Endodermal cell (in vitro differentiated cells): ENCODE measurements around the gene SLC5A11. TPM values are rescaled to one million over a fixed set of nuclear protein-coding genes. Genes with fewer than 3 reads are reported as not detected.
"Not testable (repeated sequence)": the region's sequence is repeated elsewhere in the genome, so short reads cannot be mapped to it uniquely, and the experiment has no call there.

Experiments used
- DNase-seq: peaks from one replicate; pipeline ENCODE4 v3.0.0-alpha.2; 2017
- H3K27ac ChIP-seq: 2 replicates; pipeline ENCODE4 v1.5.1; 2013; ENCODE audit warnings: mild to moderate bottlenecking, low read depth, low read length, moderate library complexity
- H3K27me3 ChIP-seq: 2 replicates; pipeline ENCODE4 v1.6.1; 2013; ENCODE audit warnings: mild to moderate bottlenecking, low read length, moderate library complexity; ENCODE audit not compliant: insufficient read depth, control insufficient read depth, poor library complexity, severe bottlenecking
- H3K36me3 ChIP-seq: 2 replicates; pipeline ENCODE4 v1.7.0; 2013; ENCODE audit warnings: mild to moderate bottlenecking, low read length, moderate library complexity; ENCODE audit not compliant: control insufficient read depth, insufficient read depth
- H3K4me1 ChIP-seq: one replicate; pipeline ENCODE4 v1.7.0; 2013; ENCODE audit warnings: low read length; ENCODE audit not compliant: control insufficient read depth, insufficient read depth
- H3K4me3 ChIP-seq: 2 replicates; pipeline ENCODE4 v1.5.1; 2013; ENCODE audit warnings: mild to moderate bottlenecking, low read length, moderate library complexity
- H3K9ac ChIP-seq: 2 replicates; pipeline ENCODE4 v1.6.1; 2013; ENCODE audit warnings: mild to moderate bottlenecking, low read length, moderate library complexity; ENCODE audit not compliant: poor library complexity, severe bottlenecking; ENCODE audit errors: extremely low read depth
- H3K9me3 ChIP-seq: 2 replicates; pipeline ENCODE4 v1.6.1; 2013; ENCODE audit warnings: mild to moderate bottlenecking, low read length, moderate library complexity; ENCODE audit not compliant: control insufficient read depth
- H3K27ac Mint-ChIP-seq: 2 replicates; pipeline ENCODE4 v1.8.0; 2020; ENCODE audit warnings: mixed read lengths
- H3K27me3 Mint-ChIP-seq: 2 replicates; pipeline ENCODE4 v1.8.0; 2021; ENCODE audit warnings: mild to moderate bottlenecking, mixed read lengths; ENCODE audit not compliant: insufficient read depth
- H3K36me3 Mint-ChIP-seq: 2 replicates; pipeline ENCODE4 v1.8.0; 2020; ENCODE audit warnings: low read depth, mixed read lengths
- H3K4me1 Mint-ChIP-seq: 2 replicates; pipeline ENCODE4 v1.8.0; 2020; ENCODE audit warnings: mixed read lengths
- H3K4me3 Mint-ChIP-seq: 2 replicates; pipeline ENCODE4 v1.8.0; 2020; ENCODE audit warnings: mild to moderate bottlenecking, moderate library complexity, mixed read lengths
- H3K9me3 Mint-ChIP-seq: 2 replicates; pipeline ENCODE4 v1.8.0; 2020; ENCODE audit warnings: mild to moderate bottlenecking, mixed read lengths
- CTCF ChIP-seq: fragments of 200-600 bp; sonication (generic); conservative IDR thresholded peaks from 2 replicates; pipeline ENCODE4 v1.5.0; 2021; ENCODE audit warnings: antibody characterized with exemption, mild to moderate bottlenecking
- WGBS, 2 experiments: methylation state at CpG; one replicate each; pipeline versions ENCODE4 v1.1.5 to v1.1.7; 2013; ENCODE audit warnings: missing lambda C conversion rate in 2 of 2, mixed read lengths in 1 of 2; ENCODE audit not compliant: insufficient coverage in 1 of 2, insufficient read length in 1 of 2; 5-methylcytosine and 5-hydroxymethylcytosine counted together
- total RNA-seq, 2 donors: library from RNA; stranded (reverse); fragmentation: NEBNext Ultra II Directional in 1 of 2; extraction: Animal tissue kit (Norgen Biotek cat#: 25700) in 1 of 2; gene quantifications; 2 replicates in 1 of 2; 3 replicates in 1 of 2; pipeline ENCODE4 v1.2.1, GENCODE V29; 2021

Gene SLC5A11
- total RNA-seq, 2 donors from 2014 or later, result 0.29 TPM; not detected in 1

- Mint-ChIP-seq H3K36me3 (peaks cover 80% of the 10 kb centered on the region), H3K27me3 (no peaks in the 10 kb centered on the region), H3K4me3 (no peak overlapping the region), H3K27ac (no peak overlapping the region), H3K9me3 (no peaks in the 10 kb centered on the region), H3K4me1 (peaks cover 4% of the 10 kb centered on the region)
- H3K27ac ChIP-seq, result no peak overlapping the region
- no peaks in the 10 kb centered on the region for H3K9me3 ChIP-seq
- no peak overlapping the region for H3K9ac ChIP-seq
- no peak overlapping the region for H3K4me3 ChIP-seq
- no peak for TF ChIP-seq CTCF
- H3K36me3 ChIP-seq, result peaks cover 98% of the 10 kb centered on the region
- no peak for DNase-seq
- H3K27me3 ChIP-seq, result no peaks in the 10 kb centered on the region
- no peaks in the 10 kb centered on the region for H3K4me1 ChIP-seq
- WGBS, 2 experiments, result 92 to 95% methylated on average over 4 to 5 of the region's 5 CpGs
These were observed 40.3 kb upstream of the SLC5A11 start for GRCh38 chr16:24805484-24805883.

- 100% methylated on average over 1 of the region's 1 CpG; no CpG with 5 or more reads in 1 of the 2 experiments for WGBS, 2 experiments
- no peak overlapping the region for H3K9ac ChIP-seq
- H3K36me3 ChIP-seq, result peaks cover 91% of the 10 kb centered on the region
- H3K4me3 Mint-ChIP-seq, result no peak overlapping the region
- no peak overlapping the region for H3K27ac ChIP-seq
- H3K9me3 Mint-ChIP-seq, result no peaks in the 10 kb centered on the region
- no peaks in the 10 kb centered on the region for H3K9me3 ChIP-seq
- H3K36me3 Mint-ChIP-seq, result peaks cover 71% of the 10 kb centered on the region
- H3K27me3 ChIP-seq, result no peaks in the 10 kb centered on the region
- H3K27me3 Mint-ChIP-seq, result no peaks in the 10 kb centered on the region
- H3K4me1 Mint-ChIP-seq, result no peaks in the 10 kb centered on the region
- H3K4me3 ChIP-seq, result no peak overlapping the region
- no peak for TF ChIP-seq CTCF
- no peak overlapping the region for H3K27ac Mint-ChIP-seq
- no peak for DNase-seq
- H3K4me1 ChIP-seq, result no peaks in the 10 kb centered on the region
These were observed 38.5 kb upstream of the SLC5A11 start for GRCh38 chr16:24807301-24807700.

- Histone ChIP-seq H3K27me3 (no peaks in the 10 kb centered on the region), H3K9me3 (no peaks in the 10 kb centered on the region), H3K4me1 (no peaks in the 10 kb centered on the region), H3K27ac (no peak overlapping the region), H3K4me3 (no peak overlapping the region), H3K9ac (no peak overlapping the region), H3K36me3 (peaks cover 90% of the 10 kb centered on the region)
- Mint-ChIP-seq H3K4me3 (no peak overlapping the region), H3K27ac (no peak overlapping the region), H3K9me3 (no peaks in the 10 kb centered on the region), H3K36me3 (peaks cover 72% of the 10 kb centered on the region), H3K4me1 (no peaks in the 10 kb centered on the region), H3K27me3 (no peaks in the 10 kb centered on the region)
- DNase-seq, result no peak
- WGBS, 2 experiments, result 93% methylated on average over 10 to 11 of the region's 11 CpGs
- no peak for TF ChIP-seq CTCF
These were observed 34.6 kb upstream of the SLC5A11 start for GRCh38 chr16:24810951-24811843.

- not testable (repeated sequence) for H3K4me3 Mint-ChIP-seq, H3K27me3 ChIP-seq, H3K27ac ChIP-seq, H3K9ac ChIP-seq, DNase-seq, H3K9me3 Mint-ChIP-seq, H3K4me1 ChIP-seq, H3K4me3 ChIP-seq, H3K27ac Mint-ChIP-seq, H3K4me1 Mint-ChIP-seq, H3K9me3 ChIP-seq, H3K27me3 Mint-ChIP-seq
- H3K36me3 ChIP-seq, result peaks cover 90% of the 10 kb centered on the region
- peaks cover 64% of the 10 kb centered on the region for H3K36me3 Mint-ChIP-seq
- 85 to 87% methylated on average over 2 to 6 of the region's 6 CpGs for WGBS, 2 experiments
These were observed 33.0 kb upstream of the SLC5A11 start for GRCh38 chr16:24812813-24813212.
